NCI-H446 treated with DMSO at 0.1 percent for 48 hours (cell line): ENCODE data around the gene MGME1.

Experiments used
- DNase-seq: peaks from one replicate; lab custom pipeline; 2025; lab: John Stamatoyannopoulos, UW

The MGME1 gene

DNA sequence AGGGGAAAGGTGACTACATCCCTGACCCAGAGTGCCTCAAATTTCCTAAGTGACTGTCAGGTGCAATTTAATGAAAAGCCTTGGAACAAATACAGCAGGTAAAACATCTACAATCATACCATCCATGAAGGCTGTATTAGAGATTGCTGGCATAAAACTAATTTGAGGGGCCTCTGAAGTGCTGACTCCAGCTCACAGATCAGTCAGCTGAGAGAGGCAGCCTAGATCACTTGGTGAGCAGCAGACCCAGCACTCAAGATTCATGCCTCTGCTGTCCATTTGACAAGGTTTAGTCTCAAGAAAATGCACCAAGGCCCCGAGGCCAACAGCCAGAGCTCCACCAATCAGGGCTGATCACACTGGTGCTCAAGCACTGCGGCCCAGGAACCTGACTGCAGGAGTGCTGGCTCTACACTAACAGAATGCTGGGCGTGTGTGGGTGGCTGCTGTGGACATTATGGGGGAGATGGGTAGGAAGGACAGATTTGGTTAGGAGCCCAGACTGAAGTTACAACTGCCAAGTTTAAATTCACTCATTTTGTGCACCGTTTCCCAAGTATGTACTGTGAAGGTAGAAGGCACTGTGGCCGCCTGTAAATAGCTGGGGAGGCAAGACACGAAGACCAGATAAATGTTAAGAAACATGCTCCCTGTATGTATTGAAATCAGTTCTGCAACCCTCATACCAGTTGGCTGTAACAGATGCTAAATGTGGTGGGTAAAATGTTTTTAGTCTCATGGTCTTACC lies 28.4 kb upstream of the MGME1 start:
- no peak for DNase-seq

DNA sequence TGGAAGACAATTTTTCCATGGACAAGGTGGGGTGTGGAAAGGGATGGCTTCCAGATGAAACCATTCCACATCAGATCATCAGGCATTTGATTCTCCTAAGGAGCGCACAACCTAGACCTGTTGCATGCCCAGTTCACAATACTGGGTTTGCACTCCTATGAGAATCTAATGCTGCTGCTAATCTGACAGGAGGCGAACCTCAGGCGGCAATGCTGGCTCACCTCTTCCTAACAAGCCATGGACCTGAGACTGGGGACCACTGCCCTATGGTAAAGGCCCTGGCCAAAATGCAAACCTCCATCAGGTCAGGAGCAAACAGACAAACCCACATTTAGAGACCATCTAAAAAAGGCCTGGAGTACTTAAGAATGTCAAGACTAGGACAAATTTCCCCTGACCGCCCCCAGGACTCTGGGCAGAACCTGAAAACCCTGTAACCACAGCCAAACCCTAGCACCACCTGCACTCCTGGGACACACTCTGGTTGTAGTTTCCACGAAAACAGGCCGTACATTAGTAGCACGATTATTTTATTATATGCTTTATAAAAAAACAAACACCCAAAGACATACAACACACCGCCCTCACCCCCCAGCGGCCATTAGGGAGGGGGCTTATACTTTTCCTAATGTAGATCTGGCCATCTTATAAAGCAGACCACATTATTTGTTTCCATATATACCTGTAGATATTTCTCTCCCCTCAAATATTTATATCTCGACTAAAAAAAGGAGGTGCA lies 27.6 kb upstream of the MGME1 start:
- no peak for DNase-seq

DNA sequence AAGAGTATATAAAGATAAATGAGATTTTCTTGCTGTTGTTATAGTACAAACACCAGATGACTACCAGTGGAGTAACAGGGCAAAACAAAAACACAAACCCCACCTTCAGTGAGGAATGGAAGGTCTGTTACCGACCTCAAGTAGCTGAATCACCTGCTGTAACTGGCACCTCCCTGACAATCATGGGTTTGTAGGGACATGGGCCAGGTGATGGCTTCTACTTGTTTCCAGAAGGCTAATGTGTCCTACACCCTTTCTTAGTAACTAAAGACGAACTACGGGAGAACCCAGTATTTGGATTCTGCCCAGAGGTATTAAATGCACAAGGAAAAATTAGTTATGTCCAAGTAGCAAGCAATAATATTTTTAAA lies 27.0 kb upstream of the MGME1 start:
- no peak for DNase-seq

DNA sequence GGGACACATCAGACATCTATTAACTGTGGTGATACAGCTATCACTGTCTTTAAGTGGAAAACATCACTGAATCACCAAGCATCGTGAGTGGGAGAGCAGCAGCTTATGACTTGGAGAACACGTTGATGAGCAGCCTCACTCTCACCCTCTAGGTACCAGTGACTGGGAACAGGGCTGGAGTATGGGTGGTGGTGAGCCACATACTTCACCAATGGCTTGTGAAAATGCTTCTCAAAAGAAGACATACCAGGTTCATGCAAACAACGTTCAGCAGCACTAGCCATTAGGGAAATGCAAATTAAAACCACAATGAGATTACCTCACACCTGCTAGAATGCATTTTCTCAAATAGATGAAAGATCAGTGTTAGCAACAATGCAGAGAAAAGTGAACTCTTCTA lies 25.5 kb upstream of the MGME1 start:
- no peak for DNase-seq

DNA sequence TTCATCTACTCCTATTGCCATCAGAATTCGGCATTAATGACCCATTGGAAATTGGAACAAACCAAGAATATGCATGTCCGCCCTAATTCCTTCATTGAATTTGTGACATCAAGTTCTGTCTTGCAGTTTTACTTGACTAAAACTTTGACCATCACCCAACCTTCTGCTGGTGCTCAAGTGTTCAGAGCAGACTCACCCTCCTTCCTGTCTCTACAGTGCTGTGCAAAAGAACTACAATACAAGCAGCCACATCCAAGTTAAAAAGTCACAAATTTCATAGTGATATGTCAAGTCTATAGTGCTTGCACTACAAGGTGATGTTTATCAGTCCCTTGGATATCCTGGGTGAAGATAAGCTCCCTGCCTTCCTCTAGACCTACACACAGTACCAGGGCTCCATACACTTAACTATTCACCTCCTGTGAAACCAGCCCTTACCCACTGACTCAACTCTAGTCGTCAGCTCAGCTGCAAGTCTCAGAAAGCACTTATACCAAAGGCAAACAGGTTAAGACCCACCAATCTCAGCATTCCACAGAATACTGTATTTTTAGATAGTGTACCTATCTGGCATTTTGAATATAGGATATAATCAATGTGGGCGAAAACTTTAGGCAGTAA lies 23.9 kb upstream of the MGME1 start:
- DNase-seq: no peak

DNA sequence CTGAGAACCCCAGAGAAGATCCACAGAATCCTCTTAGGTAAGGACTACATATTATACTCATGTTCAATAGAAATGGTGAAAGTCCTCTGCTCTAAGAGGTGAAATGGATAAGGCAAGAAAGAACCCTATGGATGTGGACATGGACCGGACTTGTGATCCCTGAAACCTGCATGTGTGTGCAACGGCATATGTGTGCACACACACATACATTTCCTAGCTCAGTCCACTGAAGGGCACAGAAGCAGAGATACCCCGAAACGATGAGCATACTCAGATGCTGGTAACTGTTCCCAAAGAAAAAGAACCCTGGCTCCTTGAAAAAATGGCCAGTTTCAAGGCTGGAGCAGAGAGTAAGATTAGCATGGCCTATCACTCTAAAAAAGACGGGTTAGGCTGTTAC lies 22.8 kb upstream of the MGME1 start:
- DNase-seq: no peak

DNA sequence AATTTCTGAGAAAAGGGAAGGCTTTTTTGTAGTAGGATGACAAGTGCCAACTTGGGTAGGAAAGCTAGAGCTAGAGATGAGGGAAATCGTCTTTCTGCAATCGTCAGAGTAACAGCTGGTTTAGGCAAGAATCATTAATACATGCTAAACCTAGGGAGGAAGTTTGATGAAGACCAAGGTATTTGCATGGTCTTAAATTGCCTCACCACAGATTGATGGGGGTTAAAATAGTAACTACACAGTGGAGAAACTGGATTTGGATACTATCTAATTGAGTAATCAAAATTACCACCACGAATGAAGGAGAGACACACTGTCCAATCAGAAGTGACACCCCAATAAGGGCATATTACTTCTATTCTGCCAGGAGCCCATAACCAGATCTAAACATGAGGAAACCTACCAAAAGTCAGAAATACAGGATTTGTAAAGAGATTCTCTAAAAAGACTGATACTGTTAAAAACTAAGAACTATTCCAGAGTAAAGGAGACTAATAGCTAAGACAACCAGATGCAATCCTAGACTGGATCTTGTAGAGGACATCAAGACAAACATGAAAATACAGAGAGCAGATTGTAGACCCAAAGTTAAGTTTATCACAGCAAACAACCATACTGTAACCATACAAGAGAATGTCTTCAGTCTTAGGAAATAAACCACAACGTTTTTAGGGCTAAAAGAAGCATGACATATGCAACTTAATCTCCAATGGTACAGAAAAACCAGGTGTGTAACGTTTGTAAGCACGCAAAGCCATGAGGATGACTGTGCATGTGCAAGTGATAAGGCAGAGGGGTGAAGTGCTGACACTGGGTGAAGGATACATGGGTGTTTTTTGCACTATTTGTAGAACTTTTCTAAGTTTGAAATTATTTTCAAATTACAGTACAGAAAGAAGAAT lies 22.0 kb upstream of the MGME1 start:
- no peak for DNase-seq

DNA sequence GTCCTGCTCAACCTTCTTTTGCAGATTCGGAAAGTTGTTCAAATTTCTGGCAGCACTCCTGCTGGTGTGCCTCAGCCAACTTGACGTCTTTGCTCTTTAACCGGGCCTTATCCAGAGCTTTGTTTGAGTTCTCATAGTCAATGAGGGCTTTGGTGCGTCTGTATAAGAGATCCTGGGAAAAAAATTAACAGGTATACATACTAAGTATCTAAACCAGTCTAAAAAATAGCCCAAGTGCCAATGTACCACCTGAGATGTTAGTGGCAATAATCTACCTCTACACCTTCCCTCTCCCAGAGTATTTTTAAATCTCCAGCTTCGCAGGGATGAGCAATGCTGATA lies 21.4 kb upstream of the MGME1 start:
- no peak for DNase-seq

DNA sequence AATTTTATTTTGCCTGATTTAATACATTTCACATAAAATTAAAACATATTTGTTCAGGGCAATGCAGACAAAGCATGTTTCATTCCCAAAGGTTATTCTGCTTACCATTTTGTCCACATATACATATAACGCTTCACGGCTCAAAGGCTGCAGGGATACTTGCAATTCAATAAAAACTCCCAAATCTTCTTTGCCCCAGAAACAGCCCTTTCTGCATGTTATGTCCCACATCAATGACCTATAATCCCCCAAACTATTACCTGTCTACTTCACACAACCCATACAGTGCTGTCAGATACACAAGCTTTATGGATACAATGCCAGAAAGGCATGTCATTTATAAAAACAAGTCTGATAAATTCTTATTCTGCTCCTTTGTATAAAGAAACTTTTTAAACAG lies 20.4 kb upstream of the MGME1 start:
- no peak for DNase-seq

DNA sequence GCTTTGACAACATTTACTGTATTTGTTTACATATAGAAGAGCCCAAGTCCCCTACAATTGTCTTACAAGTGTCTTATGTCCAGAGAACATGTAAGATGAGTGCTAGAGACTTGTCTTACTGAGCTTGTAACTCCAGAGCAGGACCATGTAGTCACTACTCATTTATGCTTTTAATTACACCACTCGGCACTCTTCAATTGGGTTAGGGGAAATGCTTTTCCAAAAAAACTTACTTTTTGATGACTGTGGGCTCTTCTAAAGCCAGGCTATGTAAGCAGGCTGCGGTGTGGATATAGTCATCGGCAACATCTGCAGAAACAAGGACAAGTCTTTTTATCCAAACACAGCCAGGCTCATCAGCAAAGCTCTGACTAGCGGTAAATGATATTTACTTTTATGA lies 18.9 kb upstream of the MGME1 start:
- no peak for DNase-seq

DNA sequence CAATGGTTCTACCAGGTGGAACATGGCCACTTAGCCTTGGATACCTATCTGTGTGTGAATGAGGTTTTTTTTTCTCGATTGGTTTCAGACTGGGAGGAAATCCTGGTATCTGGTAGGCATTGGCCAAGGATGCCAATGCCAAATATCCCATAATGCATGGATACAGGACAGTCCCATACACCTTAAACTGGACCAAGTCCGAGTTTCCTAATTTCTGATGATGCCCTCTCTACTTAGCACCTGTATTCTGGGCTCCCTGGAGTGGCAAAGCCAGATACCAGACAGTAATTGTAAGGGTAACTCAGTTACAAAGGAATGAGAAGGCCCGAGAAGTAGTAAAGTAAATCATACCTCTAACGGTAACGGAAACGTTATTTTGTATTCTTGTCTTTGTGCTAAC lies 18.1 kb upstream of the MGME1 start:
- DNase-seq: no peak

DNA sequence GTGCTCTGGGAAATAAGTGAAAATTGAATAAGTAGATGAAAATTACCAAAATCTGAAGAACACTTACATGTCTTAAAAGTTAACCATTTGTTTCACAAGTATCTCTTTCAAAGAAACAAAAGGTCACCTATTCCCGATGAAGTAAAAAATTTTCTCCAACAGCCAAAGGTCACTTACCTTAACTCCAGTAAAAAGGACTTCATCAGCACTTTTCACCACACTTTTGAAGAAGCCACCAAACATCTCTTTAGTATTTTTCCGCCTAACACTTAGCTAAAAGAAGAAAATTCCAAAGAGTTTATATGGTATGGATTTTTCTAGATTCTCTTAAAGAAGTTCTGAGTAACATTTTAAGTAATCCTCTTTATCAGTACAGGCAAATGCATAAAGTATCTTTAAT lies 17.5 kb upstream of the MGME1 start:
- DNase-seq: no peak

DNA sequence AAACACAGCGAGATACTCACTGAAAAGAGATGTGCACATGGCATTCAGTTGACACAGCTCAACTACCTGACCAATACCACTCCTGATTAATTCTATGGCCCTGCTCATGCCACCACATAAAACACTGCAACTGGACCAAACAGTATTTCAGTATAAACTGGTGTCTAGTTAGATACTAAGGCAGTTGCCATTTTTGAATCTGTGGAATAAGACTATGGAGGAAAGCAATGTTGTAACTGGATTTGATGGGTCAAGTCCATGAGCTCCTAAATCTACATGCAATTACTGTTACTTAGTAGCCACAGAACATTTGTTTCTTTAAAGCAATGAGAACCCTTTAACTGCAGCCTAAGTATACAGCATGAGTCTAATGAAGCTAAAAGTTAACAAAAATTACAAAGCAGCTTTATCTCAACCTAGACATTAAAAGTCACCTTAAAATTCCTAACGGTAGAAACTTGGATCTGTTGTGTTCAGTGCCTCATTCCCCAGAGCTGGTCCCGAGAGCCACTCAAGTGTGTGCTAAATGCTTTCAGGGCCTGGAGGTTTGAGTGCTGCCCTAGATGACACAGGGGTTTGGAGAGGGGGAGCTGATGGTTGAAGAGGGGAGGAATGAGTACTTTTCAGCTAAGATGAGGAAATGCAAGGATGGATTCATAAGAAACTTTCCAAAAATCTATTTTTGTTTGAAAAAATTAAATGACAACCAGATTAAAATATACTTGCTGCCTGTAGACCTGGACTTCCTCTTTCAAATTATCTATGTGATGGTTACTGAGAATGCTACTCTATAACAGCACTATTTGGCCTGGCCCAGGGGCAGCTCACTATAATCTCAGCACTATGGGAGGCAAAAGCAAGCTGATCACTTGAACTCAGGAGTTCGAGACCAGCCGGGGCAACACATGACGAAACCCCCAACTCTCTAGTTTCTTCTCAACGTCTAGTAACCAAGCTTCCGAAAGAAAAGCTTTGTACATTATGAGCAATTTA lies 15.8 kb upstream of the MGME1 start:
- DNase-seq: no peak

DNA sequence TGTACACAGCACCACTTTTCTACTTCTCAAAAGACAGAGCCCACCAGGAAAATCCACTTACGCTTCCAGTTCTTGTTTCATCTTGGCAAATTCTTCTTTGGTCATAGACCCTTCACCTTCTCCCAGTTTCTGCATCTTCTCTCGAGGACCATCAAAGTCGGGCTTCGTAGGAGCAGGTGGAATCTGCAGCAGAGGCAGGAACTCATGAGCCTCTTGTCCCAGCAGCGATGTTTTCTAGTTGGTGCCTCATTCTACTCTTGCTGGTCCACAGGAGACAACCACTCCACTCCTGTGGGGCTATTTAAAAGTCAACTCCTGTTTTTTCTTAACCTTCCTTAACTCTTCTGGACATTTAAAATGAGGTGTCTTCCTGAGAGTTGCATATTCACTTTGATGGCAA lies 14.9 kb upstream of the MGME1 start:
- DNase-seq: no peak

DNA sequence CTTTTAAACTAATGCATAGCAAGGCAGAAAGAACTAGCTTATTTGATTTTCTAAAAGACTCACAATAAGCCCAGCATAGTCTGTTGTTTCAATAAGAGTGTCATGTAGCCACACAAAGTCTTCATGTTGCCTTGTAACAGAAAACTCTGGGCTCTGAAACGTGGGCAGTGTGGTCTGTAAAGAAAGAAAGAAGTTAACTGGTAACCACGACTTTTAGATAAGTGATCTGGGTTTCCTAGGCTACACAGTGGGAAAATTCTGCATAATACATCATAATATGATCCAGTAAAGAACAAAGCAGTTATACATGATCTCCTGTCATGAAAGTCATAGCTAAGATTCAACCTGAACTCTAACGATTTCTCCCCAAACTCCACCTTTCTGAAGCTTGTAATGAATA lies 13.5 kb upstream of the MGME1 start:
- no peak for DNase-seq

DNA sequence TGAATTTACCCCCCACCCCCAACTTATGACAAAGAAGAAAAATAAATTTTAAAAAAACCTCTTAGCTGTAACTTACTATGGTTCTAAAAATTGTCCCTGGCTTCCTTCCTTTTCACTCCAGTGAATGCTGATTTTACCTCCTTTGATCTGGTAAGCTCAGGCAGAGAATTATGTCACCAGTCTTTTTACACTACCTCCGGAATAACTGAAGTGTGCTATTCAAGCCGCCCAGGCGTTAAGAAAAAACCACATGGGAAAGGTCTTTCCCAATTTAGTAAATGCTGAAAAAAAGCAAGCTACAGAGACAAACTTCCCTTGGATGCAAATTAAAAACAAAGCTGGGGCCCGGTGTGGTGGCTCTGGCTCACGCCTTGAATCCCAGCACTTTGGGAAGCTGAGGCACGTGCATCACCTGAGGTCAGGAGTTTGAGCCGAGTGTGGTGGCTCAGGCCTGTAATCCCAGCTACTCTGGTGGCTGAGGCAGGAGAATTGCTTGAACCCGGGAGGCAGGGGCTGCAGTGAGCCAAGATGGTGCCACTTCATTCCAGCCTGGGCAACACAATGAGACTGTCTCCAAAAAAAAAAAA lies 12.6 kb upstream of the MGME1 start:
- DNase-seq: no peak

DNA sequence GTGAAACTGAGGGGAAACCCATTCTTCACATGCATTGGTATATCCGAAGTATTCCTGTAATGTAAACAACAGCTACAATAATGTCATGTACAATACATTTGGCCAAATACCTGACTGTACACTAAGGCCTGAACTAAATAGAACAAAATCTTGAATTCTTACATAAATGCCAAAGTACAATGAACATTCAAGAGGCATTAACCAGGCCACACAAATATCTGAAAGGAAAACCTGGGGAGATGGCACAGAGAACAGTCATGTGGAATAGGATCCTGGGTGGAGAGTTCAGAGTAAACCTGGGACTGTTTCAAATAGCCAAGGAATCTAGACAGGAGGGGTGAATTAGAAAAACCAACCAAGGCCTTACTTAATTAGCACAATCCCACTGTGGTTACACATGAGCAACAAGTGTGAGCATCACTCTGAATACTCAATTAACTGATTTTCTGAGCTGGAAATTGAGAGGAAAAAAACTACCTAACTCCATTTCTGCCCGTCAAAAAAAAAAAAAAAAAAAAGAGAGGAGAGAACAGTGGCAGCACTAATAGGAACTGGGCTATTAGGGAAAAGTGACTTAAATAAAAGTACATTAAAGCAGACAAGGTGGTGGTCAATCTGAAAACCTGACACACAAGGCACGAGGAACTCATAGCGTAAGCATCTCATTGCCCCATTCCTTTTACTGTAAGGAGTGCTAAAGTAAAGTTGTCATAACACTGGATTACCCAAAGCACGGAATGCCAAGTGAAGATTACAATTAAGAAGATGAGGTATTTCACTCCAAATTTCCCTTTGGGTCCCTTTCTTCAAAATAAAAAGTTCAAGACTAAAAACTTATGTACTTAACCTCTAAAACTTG lies 11.1 kb upstream of the MGME1 start:
- no peak for DNase-seq

DNA sequence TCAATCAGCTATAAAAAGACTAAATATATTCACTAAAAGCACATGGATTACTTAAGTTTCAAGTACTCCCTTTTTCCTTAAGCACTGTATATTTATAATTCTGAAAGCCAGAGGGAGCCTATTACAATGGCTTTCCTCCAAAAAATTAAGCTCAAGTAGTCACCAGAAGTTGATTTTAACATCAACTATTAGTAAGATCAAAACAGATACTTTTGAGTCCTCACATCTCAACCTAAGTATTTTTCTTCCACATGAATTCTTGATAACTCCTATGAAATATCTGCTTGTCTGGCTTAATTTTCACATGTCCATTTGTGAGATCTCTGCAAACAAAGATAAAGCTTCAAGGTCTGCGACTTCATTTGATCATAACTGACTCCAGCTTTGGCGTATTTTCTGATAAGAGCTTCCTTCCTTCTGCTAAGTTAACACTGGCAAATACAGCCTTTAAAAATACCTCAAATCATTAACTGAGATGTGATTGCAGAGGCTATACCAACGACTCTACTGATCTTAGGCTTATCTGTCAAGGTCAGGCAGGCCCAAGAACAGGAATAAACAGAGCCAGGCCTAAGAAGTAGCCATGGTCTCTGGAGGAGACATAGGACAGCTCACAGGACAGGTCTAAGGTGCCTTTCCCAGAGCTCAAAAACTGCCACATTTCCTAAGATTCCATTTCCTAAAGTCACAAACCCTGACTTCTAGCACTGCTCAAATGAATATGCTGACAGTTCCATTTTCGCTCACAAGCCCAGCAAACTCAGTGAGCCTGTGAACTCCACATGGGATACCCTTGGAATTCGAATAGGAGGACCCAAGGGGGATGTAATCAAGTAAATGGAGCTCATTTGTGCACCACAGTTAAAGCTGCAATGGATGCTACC lies 10.2 kb upstream of the MGME1 start:
- DNase-seq: no peak

DNA sequence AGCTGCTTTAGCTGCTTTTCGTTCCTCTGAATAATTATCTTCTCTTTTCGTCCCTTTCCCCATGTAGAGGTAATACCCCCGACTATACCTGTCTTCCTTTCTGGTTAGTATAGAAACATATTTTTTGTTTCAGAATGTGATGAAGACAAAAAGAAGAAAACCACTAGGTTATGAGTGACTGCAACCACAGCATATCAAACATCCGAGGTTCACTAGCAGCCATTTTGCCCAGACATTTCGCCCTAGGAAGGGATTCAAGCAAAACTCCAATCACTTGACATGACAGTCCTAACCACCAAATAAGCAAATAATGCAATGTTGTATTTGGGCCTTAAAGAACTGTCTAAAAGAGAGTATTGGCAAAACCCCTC lies 9.6 kb upstream of the MGME1 start:
- no peak for DNase-seq
